GM21825 (cell line): ENCODE measurements around the gene CDADC1.

Source experiments
- ATAC-seq: cut with Tn5 transposase; IDR thresholded peaks from one replicate; pipeline ENCODE4 v1.9.1; 2021; ENCODE audit warnings: mild to moderate bottlenecking, moderate library complexity; ENCODE audit not compliant: unreplicated experiment

The CDADC1 gene

GRCh38 chr13:49235856-49236431 is 11.8 kb upstream of the CDADC1 start:
- no peak for ATAC-seq

GRCh38 chr13:49238621-49239020 is 9.1 kb upstream of the CDADC1 start:
- ATAC-seq: no peak

GRCh38 chr13:49240017-49240416 is 7.7 kb upstream of the CDADC1 start:
- ATAC-seq: no peak

GRCh38 chr13:49241296-49241695 is 6.4 kb upstream of the CDADC1 start:
- ATAC-seq: no peak

GRCh38 chr13:49245101-49245500 is 2.6 kb upstream of the CDADC1 start:
- no peak for ATAC-seq

GRCh38 chr13:49246850-49247642 is 679 bp upstream of the CDADC1 start:
- peak; percentile 30 for ATAC-seq

- ATAC-seq: no peak
Measured at GRCh38 chr13:49248622-49249002, 887 bp downstream of the CDADC1 start.

GRCh38 chr13:49251326-49251725 is 3.6 kb downstream of the CDADC1 start:
- ATAC-seq: no peak

- ATAC-seq: no peak
Measured at GRCh38 chr13:49253310-49253709, 5.6 kb downstream of the CDADC1 start.

GRCh38 chr13:49254007-49254406 is 6.3 kb downstream of the CDADC1 start:
- no peak for ATAC-seq

- ATAC-seq: no peak
Measured at GRCh38 chr13:49256841-49257240, 9.1 kb downstream of the CDADC1 start.

- no peak for ATAC-seq
Measured at GRCh38 chr13:49258089-49258796, 10.5 kb downstream of the CDADC1 start.

GRCh38 chr13:49259586-49259985 is 11.9 kb downstream of the CDADC1 start:
- ATAC-seq: no peak

GRCh38 chr13:49262634-49263033 is 14.9 kb downstream of the CDADC1 start:
- no peak for ATAC-seq

- ATAC-seq: no peak
Measured at GRCh38 chr13:49265822-49266221, 18.1 kb downstream of the CDADC1 start.

- no peak for ATAC-seq
Measured at GRCh38 chr13:49271264-49271663, 23.5 kb downstream of the CDADC1 start.

- ATAC-seq: no peak
Measured at GRCh38 chr13:49272296-49272695, 24.6 kb downstream of the CDADC1 start.

GRCh38 chr13:49278211-49278610 is 30.5 kb downstream of the CDADC1 start:
- no peak for ATAC-seq

GRCh38 chr13:49279112-49279511 is 31.4 kb downstream of the CDADC1 start:
- no peak for ATAC-seq

- no peak for ATAC-seq
Measured at GRCh38 chr13:49279885-49280284, 32.2 kb downstream of the CDADC1 start.

GRCh38 chr13:49287995-49288394 is 40.3 kb downstream of the CDADC1 start:
- no peak for ATAC-seq

- ATAC-seq: no peak
Measured at GRCh38 chr13:49288458-49288857, 40.7 kb downstream of the CDADC1 start.
